Urinary bladder (tissue), 4 donors: Measurements from ENCODE around the gene AP2B1. TPM values are rescaled to one million over a fixed set of nuclear protein-coding genes. Genes with fewer than 3 reads are reported as not detected.
A peak's percentile ranks its signal among the peaks of the same experiment; 100 is the strongest.

Source experiments
- DNase-seq: peaks from one replicate; pipeline ENCODE4 v3.0.0-alpha.2; 2015; ENCODE audit errors: extremely low spot score
- H3K27ac ChIP-seq: one replicate; pipeline ENCODE4 v1.5.1; 2013; ENCODE audit warnings: low read depth, mild to moderate bottlenecking, moderate library complexity
- H3K36me3 ChIP-seq: one replicate; pipeline ENCODE4 v1.6.1; 2013; ENCODE audit warnings: mild to moderate bottlenecking, moderate library complexity; ENCODE audit not compliant: insufficient read depth
- H3K4me1 ChIP-seq: one replicate; pipeline ENCODE4 v1.6.1; 2013; ENCODE audit warnings: mild to moderate bottlenecking, moderate library complexity; ENCODE audit not compliant: insufficient read depth
- H3K4me3 ChIP-seq: one replicate; pipeline ENCODE4 v1.5.1; 2013; ENCODE audit warnings: low read depth, low read length
- WGBS: extraction: QIAGEN DNeasy Blood & Tissue Kit; methylation state at CpG from one replicate; pipeline ENCODE4 v1.1.7; 2013; 5-methylcytosine and 5-hydroxymethylcytosine counted together
- polyA plus RNA-seq: library from polyadenylated mRNA; stranded (reverse); fragments of 200-250 nt; gene quantifications from one replicate; pipeline ENCODE4 v1.2.3, GENCODE V29; 2013
- small RNA-seq: library from RNA; depleted of rRNA; stranded (forward); fragments of <200 nt; gene quantifications from one replicate; pipeline ENCODE3, GENCODE V24; 2014
- total RNA-seq: library from RNA; depleted of rRNA; stranded (reverse); fragments of >200 nt; gene quantifications from one replicate; pipeline ENCODE4 v1.2.3, GENCODE V29; 2014
- donor health status: healthy with polysubstance abuse.
- donor health status: healthy.

The AP2B1 gene
- total and polyA plus RNA-seq, 2 donors = 60.5 to 69.7 TPM

DNA sequence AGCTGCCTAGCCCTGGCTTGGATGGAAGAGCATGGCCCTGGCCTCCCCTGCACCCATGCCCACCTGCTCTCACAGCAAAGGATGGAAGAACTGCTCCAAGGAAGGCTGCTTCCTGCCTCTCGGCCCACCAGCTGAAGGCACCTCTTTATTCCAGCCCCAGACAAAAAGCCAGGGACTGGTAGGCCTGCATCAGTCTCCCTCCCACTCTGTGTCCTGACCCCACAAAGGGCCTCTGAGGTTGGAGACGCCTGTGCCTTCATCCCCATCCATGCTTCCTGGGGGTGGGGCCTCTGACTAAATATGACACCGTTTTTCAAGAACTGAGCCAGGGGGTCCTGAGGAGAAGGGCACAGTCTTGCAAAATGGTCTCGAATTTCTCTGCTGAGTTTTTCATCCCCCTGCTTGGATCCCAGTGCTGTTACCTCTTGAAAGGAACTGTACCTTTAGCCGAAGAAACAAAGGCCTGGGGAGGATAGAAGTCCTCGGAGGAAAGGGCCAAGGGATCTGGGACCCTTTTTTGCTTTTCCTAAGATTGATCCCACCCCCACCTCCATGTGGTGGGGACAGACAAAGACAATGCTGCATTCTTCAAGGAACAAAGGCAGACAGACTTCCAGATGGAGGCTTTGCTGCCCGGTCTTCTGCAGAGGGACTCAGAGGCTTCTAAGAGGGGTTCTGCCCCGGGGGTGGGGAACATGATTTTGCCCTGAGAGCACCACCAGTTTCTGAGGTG is 178.8 kb downstream of the AP2B1 start:
- no peaks in the 10 kb centered on the region for H3K36me3 ChIP-seq
- H3K4me3 ChIP-seq = no peak overlapping the region
- no peaks in the 10 kb centered on the region for H3K4me1 ChIP-seq
- H3K27ac ChIP-seq = no peak overlapping the region
- no peak for DNase-seq
- 80% methylated on average over 8 of the region's 8 CpGs for WGBS

DNA sequence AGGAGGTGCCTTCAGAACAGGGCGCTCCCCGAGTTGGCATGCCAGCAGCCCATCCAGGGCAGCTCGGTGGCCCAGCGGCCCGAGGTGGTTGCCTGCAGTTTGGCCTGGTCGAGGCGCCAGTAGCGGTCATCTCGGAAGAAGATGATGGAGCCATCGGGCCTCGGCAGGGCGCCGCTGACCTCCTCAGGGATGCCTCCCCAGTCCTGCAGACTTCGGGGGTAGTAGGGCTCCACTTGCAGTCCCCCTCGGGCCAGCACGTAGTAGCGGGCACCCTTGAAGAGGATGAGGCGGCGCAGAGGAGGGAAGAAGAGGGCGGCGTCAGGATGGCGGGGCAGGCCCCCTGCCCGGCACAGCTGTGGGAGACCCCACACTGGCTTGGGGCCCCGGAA is 179.4 kb downstream of the AP2B1 start:
- 92% methylated on average over 24 of the region's 24 CpGs for WGBS
- no peak for DNase-seq
- H3K4me1 ChIP-seq = no peaks in the 10 kb centered on the region
- H3K4me3 ChIP-seq = no peak overlapping the region
- H3K27ac ChIP-seq = no peak overlapping the region
- no peaks in the 10 kb centered on the region for H3K36me3 ChIP-seq

- DNase-seq = no peak
- 50% methylated on average over 7 of the region's 7 CpGs for WGBS
- Histone ChIP-seq H3K4me1 (no peaks in the 10 kb centered on the region), H3K36me3 (no peaks in the 10 kb centered on the region), H3K27ac (no peak overlapping the region), H3K4me3 (no peak overlapping the region)
These were observed 179.9 kb downstream of the AP2B1 start for GRCh38 chr17:35766903-35767510.

DNA sequence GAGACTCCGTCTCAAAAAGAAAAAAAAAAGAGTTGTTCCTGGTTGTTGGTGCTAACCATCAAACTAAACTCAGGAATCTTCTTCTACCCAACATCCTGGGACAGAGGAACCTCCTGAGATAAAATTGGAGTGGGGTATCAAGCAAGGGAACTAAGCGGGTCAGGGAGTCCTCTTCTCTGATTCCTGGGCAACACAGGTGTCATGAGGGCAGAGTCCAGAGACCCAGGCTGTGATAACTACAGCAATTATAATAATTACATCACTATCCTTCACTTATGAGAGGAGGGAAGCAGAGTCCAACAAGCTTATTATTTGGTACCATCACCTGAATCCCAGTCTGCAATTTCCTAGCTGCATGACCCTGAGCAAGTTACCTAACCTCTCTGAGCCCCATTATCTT is 181.7 kb downstream of the AP2B1 start:
- DNase-seq = no peak
- Histone ChIP-seq H3K27ac (no peak overlapping the region), H3K36me3 (no peaks in the 10 kb centered on the region), H3K4me3 (no peak overlapping the region), H3K4me1 (no peaks in the 10 kb centered on the region)
- WGBS = 95% methylated on average over 2 of the region's 2 CpGs

DNA sequence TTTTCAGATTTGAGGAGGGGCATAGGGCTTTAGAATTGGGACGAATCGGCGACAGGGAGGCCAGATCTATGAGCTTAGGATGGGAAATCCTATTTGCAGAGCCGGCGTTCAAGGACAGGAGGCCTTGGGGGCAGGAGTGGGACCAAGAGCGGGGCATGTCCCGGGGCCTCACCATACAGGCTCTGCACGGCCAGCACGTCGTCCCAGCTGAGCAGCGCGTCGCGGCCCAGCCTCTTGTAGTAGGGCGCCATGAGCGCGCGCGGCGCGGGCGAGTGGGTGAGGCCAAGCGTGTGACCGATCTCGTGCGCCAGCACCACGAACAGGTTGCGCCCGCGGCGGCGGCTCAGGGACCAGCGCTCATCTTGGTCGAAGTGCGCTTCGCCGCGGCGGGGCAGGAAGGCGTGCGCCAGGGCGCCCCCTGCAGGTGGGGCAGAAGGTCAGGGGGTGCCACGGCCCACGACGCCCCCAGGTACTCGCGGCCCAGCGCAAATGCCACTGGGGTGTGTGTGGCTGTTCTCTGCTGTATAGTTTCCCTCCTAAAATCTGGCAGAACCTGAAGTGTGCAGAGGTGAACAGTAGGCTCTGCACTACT is 182.9 kb downstream of the AP2B1 start:
- Histone ChIP-seq H3K36me3 (no peaks in the 10 kb centered on the region), H3K4me1 (no peaks in the 10 kb centered on the region), H3K4me3 (no peak overlapping the region), H3K27ac (no peak overlapping the region)
- DNase-seq = no peak
- 95% methylated on average over 48 of the region's 48 CpGs for WGBS

DNA sequence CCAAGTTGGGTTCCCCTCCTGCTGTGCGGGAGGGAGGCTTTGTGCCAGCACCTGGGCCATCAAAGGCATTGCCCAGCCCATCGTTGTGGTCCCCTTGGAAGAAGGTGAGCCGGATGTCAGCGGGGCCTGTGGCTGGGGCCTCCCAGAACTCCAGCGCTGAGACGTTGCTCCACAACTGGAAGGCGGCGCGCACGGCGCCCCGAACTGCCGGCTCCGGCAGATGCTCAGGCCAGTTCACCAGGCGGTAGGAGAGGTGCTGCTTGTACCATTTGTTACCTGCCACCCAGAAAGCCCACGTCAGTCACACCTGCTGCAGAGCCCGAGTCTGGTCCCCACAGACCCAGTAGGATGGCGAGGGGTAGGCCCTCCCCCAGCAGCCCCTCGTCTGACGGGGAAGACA is 186.0 kb downstream of the AP2B1 start:
- Histone ChIP-seq H3K27ac (no peak overlapping the region), H3K36me3 (no peaks in the 10 kb centered on the region), H3K4me3 (no peak overlapping the region), H3K4me1 (no peaks in the 10 kb centered on the region)
- no peak for DNase-seq
- WGBS = 84% methylated on average over 20 of the region's 20 CpGs

DNA sequence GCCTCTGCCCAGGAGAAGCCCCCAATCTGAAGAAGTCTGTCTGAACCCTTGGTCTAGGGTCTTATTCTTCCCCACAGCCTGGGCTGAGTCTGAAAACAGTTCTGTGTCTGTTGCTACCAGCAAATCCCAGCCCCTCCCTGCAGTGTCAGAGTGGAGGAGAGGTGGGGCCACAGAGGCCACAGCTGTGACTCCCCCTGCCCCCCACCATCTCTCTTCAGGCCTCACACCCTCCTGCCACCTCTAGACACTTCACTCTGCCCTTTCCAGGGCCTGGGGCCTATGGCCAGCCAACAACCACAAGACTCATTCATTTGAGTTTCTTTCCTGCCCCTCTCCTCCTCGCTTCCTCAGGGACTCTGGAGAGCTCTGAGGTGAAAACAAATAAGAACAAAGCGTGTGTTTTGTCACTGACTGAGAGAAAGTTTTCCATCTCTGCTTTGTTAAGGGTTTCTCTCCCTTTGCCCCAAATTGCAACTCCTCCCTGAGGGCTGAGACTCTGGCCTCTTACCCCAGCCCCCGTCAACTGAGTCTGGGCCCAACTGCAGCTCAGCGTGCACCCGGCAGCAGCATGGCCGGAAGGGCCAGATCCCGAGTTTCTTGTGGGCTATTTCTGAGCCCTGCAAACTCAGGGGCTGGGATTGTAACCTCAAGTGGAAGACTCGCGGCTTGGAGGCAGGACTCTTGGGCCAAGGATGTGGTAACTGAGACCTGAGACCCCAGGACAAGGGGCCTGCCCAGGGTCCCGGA is 186.7 kb downstream of the AP2B1 start:
- no peak for DNase-seq
- Histone ChIP-seq H3K36me3 (no peaks in the 10 kb centered on the region), H3K4me1 (no peaks in the 10 kb centered on the region), H3K4me3 (no peak overlapping the region), H3K27ac (no peak overlapping the region)
- 30% methylated on average over 10 of the region's 10 CpGs for WGBS

- no peak overlapping the region for H3K4me3 ChIP-seq
- H3K36me3 ChIP-seq = no peaks in the 10 kb centered on the region
- H3K4me1 ChIP-seq = no peaks in the 10 kb centered on the region
- WGBS = 35% methylated on average over 5 of the region's 5 CpGs
- DNase-seq = no peak
- H3K27ac ChIP-seq = no peak overlapping the region
These were observed 187.4 kb downstream of the AP2B1 start for GRCh38 chr17:35774499-35774898.

- no peak overlapping the region for H3K4me3 ChIP-seq
- H3K27ac ChIP-seq = no peak overlapping the region
- H3K4me1 ChIP-seq = no peaks in the 10 kb centered on the region
- 41% methylated on average over 5 of the region's 5 CpGs for WGBS
- no peak for DNase-seq
- H3K36me3 ChIP-seq = no peaks in the 10 kb centered on the region
These were observed 187.9 kb downstream of the AP2B1 start for GRCh38 chr17:35775039-35775438.

DNA sequence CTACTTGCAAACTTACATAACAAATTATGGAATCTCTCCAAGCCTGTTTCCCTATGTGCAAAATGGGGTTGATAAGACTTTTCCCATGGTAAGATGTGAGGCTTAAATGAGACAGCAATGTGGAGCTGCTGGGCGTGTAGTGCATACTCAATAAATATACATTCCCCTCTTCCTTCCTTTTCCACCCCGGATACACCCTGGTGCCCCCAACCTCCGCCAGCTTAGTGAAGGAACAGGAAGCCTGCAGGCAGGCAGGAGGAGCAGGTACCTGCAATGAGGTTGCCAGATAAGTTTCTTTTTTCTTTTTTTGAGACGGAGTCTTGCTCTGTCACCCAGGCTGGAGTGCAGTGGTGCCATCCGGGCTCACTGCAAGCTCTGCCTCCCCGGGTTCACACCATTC is 188.5 kb downstream of the AP2B1 start:
- DNase-seq = no peak
- Histone ChIP-seq H3K4me1 (no peaks in the 10 kb centered on the region), H3K27ac (no peak overlapping the region), H3K36me3 (no peaks in the 10 kb centered on the region), H3K4me3 (no peak overlapping the region)
- WGBS = 56% methylated on average over 6 of the region's 6 CpGs

Small RNA genes within 50 kb of the gene (small RNA-seq; reads per million reads assigned to genes)
- gene AC004134.1 = not detected
- gene AC015911.1 = not detected
- 25.8 reads per million, percentile 96 among the genes with 10 or more reads in this experiment for gene SNORD7

Other genes with a start within 250 kb of the AP2B1 start
- 47.3 TPM for gene SLFN11, start 213.7 kb upstream of the AP2B1 start, total RNA-seq
- gene SLFN11, start 213.7 kb upstream of the AP2B1 start, polyA plus RNA-seq = 6.7 TPM
- gene SLFN12, start 154.8 kb upstream of the AP2B1 start, total RNA-seq = 35.3 TPM
- 1.7 TPM for gene SLFN12, start 154.8 kb upstream of the AP2B1 start, polyA plus RNA-seq
- gene SLFN13, start 138.6 kb upstream of the AP2B1 start, total RNA-seq = 9.5 TPM
- 2.1 TPM for gene SLFN13, start 138.6 kb upstream of the AP2B1 start, polyA plus RNA-seq
- gene SLFN12L, start 49.6 kb upstream of the AP2B1 start, total RNA-seq = 3.6 TPM
- gene SLFN12L, start 49.6 kb upstream of the AP2B1 start, polyA plus RNA-seq = 0.30 TPM
- gene SLFN14, start 26.5 kb upstream of the AP2B1 start, total RNA-seq = 0.48 TPM
- gene SLFN14, start 26.5 kb upstream of the AP2B1 start, polyA plus RNA-seq = not detected
- gene PEX12, start 8.8 kb upstream of the AP2B1 start, total RNA-seq = 5.8 TPM
- gene PEX12, start 8.8 kb upstream of the AP2B1 start, polyA plus RNA-seq = 6.3 TPM
- 0.69 TPM for gene RASL10B, start 144.3 kb downstream of the AP2B1 start, total RNA-seq
- gene RASL10B, start 144.3 kb downstream of the AP2B1 start, polyA plus RNA-seq = 3.0 TPM
- not detected for gene GAS2L2, start 165.9 kb downstream of the AP2B1 start, total RNA-seq
- gene GAS2L2, start 165.9 kb downstream of the AP2B1 start, polyA plus RNA-seq = 0.09 TPM
- gene C17orf50, start 173.6 kb downstream of the AP2B1 start, total RNA-seq = not detected
- not detected for gene C17orf50, start 173.6 kb downstream of the AP2B1 start, polyA plus RNA-seq
- 13.2 TPM for gene MMP28, start 208.3 kb downstream of the AP2B1 start, total RNA-seq
- 48.6 TPM for gene MMP28, start 208.3 kb downstream of the AP2B1 start, polyA plus RNA-seq
- gene TAF15, start 222.2 kb downstream of the AP2B1 start, total RNA-seq = 129 TPM
- 134 TPM for gene TAF15, start 222.2 kb downstream of the AP2B1 start, polyA plus RNA-seq